Neutrophil (primary cell): Measurements from ENCODE around the gene CDC42.
A peak's percentile ranks its signal among the peaks of the same experiment; 100 is the strongest.

Experiments
- H3K27ac ChIP-seq: fragments of 200-600 bp; sonication (generic); 2 replicates; pipeline ENCODE4 v1.5.1; 2016; ENCODE audit warnings: mild to moderate bottlenecking, moderate library complexity
- H3K27me3 ChIP-seq: fragments of 200-600 bp; sonication (generic); 2 replicates; pipeline ENCODE4 v1.6.0; 2016; ENCODE audit warnings: mild to moderate bottlenecking
- H3K36me3 ChIP-seq: fragments of 200-600 bp; sonication (generic); 2 replicates; pipeline ENCODE4 v1.5.1; 2017
- H3K4me1 ChIP-seq, 2 experiments: fragments of 200-600 bp in 1 of 2; sonication (generic) in 1 of 2; 1 replicate in 1 of 2; 2 replicates in 1 of 2; pipeline versions ENCODE4 v1.5.1 to v1.6.1; 2013 to 2016; ENCODE audit warnings: low read depth in 1 of 2, low read length in 1 of 2, mild to moderate bottlenecking in 1 of 2, moderate library complexity in 1 of 2; ENCODE audit not compliant: control insufficient read depth in 1 of 2, insufficient read depth in 1 of 2
- H3K4me3 ChIP-seq, 2 experiments: fragments of 200-600 bp in 1 of 2; sonication (generic) in 1 of 2; 1 replicate in 1 of 2; 2 replicates in 1 of 2; pipeline ENCODE4 v1.5.1; 2013 to 2016; ENCODE audit warnings: low read depth in 1 of 2, low read length in 1 of 2, mild to moderate bottlenecking in 1 of 2, moderate library complexity in 1 of 2
- H3K9me3 ChIP-seq: fragments of 200-600 bp; sonication (generic); 2 replicates; pipeline ENCODE4 v1.5.1; 2016
- CTCF ChIP-seq: fragments of 200-600 bp; sonication (generic); IDR thresholded peaks from 2 replicates; pipeline ENCODE4 v1.5.1; 2016; ENCODE audit warnings: antibody characterized with exemption

Gene CDC42

GRCh38 chr1:22117238-22117637 is 64.7 kb downstream of the CDC42 start:
- TF ChIP-seq CTCF: no peak
- Histone ChIP-seq H3K36me3 (peaks cover 82% of the 10 kb centered on the region), H3K4me3 (no peak overlapping the region), H3K9me3 (no peaks in the 10 kb centered on the region), H3K27ac (peak overlapping the region; percentile 33), H3K4me1 (peaks cover 17 to 18% of the 10 kb centered on the region in 2 experiments), H3K27me3 (no peaks in the 10 kb centered on the region)

- no peaks in the 10 kb centered on the region for H3K9me3 ChIP-seq
- H3K27ac ChIP-seq: peak overlapping the region; percentile 33
- H3K36me3 ChIP-seq: peaks cover 76% of the 10 kb centered on the region
- no peaks in the 10 kb centered on the region for H3K27me3 ChIP-seq
- TF ChIP-seq CTCF: no peak
- peaks cover 17 to 18% of the 10 kb centered on the region in 2 experiments for H3K4me1 ChIP-seq
- no peak overlapping the region for H3K4me3 ChIP-seq
These were observed 65.3 kb downstream of the CDC42 start for GRCh38 chr1:22117851-22118250.

GRCh38 chr1:22118291-22118992 is 65.9 kb downstream of the CDC42 start:
- Histone ChIP-seq H3K9me3 (no peaks in the 10 kb centered on the region), H3K27me3 (no peaks in the 10 kb centered on the region), H3K36me3 (peaks cover 70% of the 10 kb centered on the region), H3K4me3 (no peak overlapping the region), H3K4me1 (peaks cover 17 to 18% of the 10 kb centered on the region in 2 experiments), H3K27ac (peak overlapping the region; percentile 23)
- TF ChIP-seq CTCF: no peak

GRCh38 chr1:22119626-22120468 is 67.3 kb downstream of the CDC42 start:
- Histone ChIP-seq H3K27ac (no peak overlapping the region), H3K4me1 (peaks cover 17 to 18% of the 10 kb centered on the region in 2 experiments), H3K9me3 (no peaks in the 10 kb centered on the region), H3K36me3 (peaks cover 56% of the 10 kb centered on the region), H3K27me3 (no peaks in the 10 kb centered on the region), H3K4me3 (no peak overlapping the region)
- no peak for TF ChIP-seq CTCF

GRCh38 chr1:22120469-22120790 is 67.9 kb downstream of the CDC42 start:
- H3K27ac ChIP-seq: no peak overlapping the region
- no peak for TF ChIP-seq CTCF
- H3K4me1 ChIP-seq: peaks cover 17 to 18% of the 10 kb centered on the region in 2 experiments
- H3K27me3 ChIP-seq: no peaks in the 10 kb centered on the region
- H3K9me3 ChIP-seq: no peaks in the 10 kb centered on the region
- peaks cover 52% of the 10 kb centered on the region for H3K36me3 ChIP-seq
- no peak overlapping the region for H3K4me3 ChIP-seq
